HEK293 (cell line): ENCODE results near the gene FGFRL1.

Experiments
- CTCF ChIA-PET: fragments of 350-600 bp; formaldehyde crosslinking; extraction: SDS; loops from one replicate; lab custom pipeline; 2021; ENCODE audit warnings: antibody characterized with exemption; lab: Yijun Ruan, JAX
- POLR2A ChIA-PET: fragments of 300-600 bp; formaldehyde crosslinking; extraction: SDS; loops from one replicate; lab custom pipeline; 2020; ENCODE audit warnings: antibody characterized with exemption, inconsistent platforms; lab: Yijun Ruan, JAX
- H3K27ac ChIP-seq: fragments of 200-500 bp; sonication (Bioruptor generic); 2 replicates; pipeline ENCODE4 v1.5.1; 2014; ENCODE audit warnings: low read depth, low read length, control low read depth, inconsistent platforms; ENCODE audit errors: extremely low read depth
- H3K36me3 ChIP-seq, 2 experiments: fragments of 200-500 bp in 1 of 2; sonication (Bioruptor generic) in 1 of 2; 1 replicate in 1 of 2; 2 replicates in 1 of 2; pipeline ENCODE4 v1.5.1; 2014 to 2017; ENCODE audit warnings: inconsistent platforms in 2 of 2, low read length in 2 of 2; ENCODE audit not compliant: control insufficient read depth in 2 of 2, insufficient read depth in 1 of 2
- H3K4me1 ChIP-seq: fragments of 200-500 bp; sonication (Bioruptor generic); 2 replicates; pipeline ENCODE4 v1.5.1; 2014; ENCODE audit warnings: mild to moderate bottlenecking, low read length, inconsistent platforms; ENCODE audit not compliant: control insufficient read depth, insufficient read depth
- H3K4me3 ChIP-seq: 2 replicates; pipeline ENCODE4 v1.5.1; 2011; ENCODE audit warnings: low read depth, mild to moderate bottlenecking, control low read depth, low read length, moderate library complexity
- H3K9me3 ChIP-seq: fragments of 200-500 bp; sonication (Bioruptor generic); 2 replicates; pipeline ENCODE4 v1.5.1; 2014; ENCODE audit warnings: low read depth, low read length, inconsistent platforms; ENCODE audit not compliant: control insufficient read depth, insufficient read depth
- GLIS1 ChIP-seq: fragments of 450-650 bp; formaldehyde crosslinking; IDR thresholded peaks from 2 replicates; pipeline ENCODE4 v1.5.1; 2016; ENCODE audit warnings: missing biosample characterization, missing genetic modification characterization
- GLIS2 ChIP-seq: fragments of 450-650 bp; formaldehyde crosslinking; IDR thresholded peaks from 2 replicates; pipeline ENCODE4 v1.5.1; 2016; ENCODE audit warnings: missing biosample characterization, missing genetic modification characterization
- IKZF3 ChIP-seq: fragments of 450-650 bp; IDR thresholded peaks from 2 replicates; pipeline ENCODE4 v1.5.0; 2018; ENCODE audit warnings: missing biosample characterization, mild to moderate bottlenecking, missing genetic modification characterization, moderate library complexity
- KLF10 ChIP-seq: fragments of 450-650 bp; IDR thresholded peaks from 2 replicates; pipeline ENCODE4 v1.5.1; 2018; ENCODE audit warnings: missing biosample characterization, mild to moderate bottlenecking, missing genetic modification characterization
- MZF1 ChIP-seq: fragments of 450-650 bp; formaldehyde crosslinking; IDR thresholded peaks from 2 replicates; pipeline ENCODE4 v1.5.1; 2017; ENCODE audit warnings: missing biosample characterization, missing genetic modification characterization, borderline replicate concordance
- OSR2 ChIP-seq: fragments of 450-650 bp; formaldehyde crosslinking; IDR thresholded peaks from 2 replicates; pipeline ENCODE4 v1.5.1; 2016; ENCODE audit warnings: missing biosample characterization, missing genetic modification characterization
- PBX3 ChIP-seq: sonication (generic); formaldehyde crosslinking; IDR thresholded peaks from 2 replicates; pipeline ENCODE4 v1.8.1; 2022; ENCODE audit warnings: mild to moderate bottlenecking, moderate library complexity, missing genetic modification reagents
- SP2 ChIP-seq: fragments of 450-650 bp; formaldehyde crosslinking; IDR thresholded peaks from 2 replicates; pipeline ENCODE4 v1.5.1; 2016; ENCODE audit warnings: missing biosample characterization, missing genetic modification characterization
- SP7 ChIP-seq: fragments of 450-650 bp; formaldehyde crosslinking; IDR thresholded peaks from 2 replicates; pipeline ENCODE4 v1.5.1; 2016; ENCODE audit warnings: missing biosample characterization, missing genetic modification characterization
- ZBTB26 ChIP-seq: fragments of 450-650 bp; formaldehyde crosslinking; optimal IDR thresholded peaks from 2 replicates; pipeline ENCODE3; 2016; ENCODE audit warnings: missing biosample characterization, mild to moderate bottlenecking, missing genetic modification characterization
- ZEB2 ChIP-seq: fragments of 450-650 bp; formaldehyde crosslinking; IDR thresholded peaks from 2 replicates; pipeline ENCODE4 v1.5.1; 2016; ENCODE audit warnings: missing biosample characterization, missing genetic modification characterization
- ZIC2 ChIP-seq: fragments of 450-650 bp; formaldehyde crosslinking; IDR thresholded peaks from 2 replicates; pipeline ENCODE4 v1.5.1; 2016; ENCODE audit warnings: missing biosample characterization, missing genetic modification characterization
- ZNF121 ChIP-seq: fragments of 450-650 bp; formaldehyde crosslinking; IDR thresholded peaks from 2 replicates; pipeline ENCODE4 v1.5.1; 2016; ENCODE audit warnings: missing biosample characterization, missing genetic modification characterization
- ZNF146 ChIP-seq: fragments of 450-650 bp; formaldehyde crosslinking; IDR thresholded peaks from 2 replicates; pipeline ENCODE4 v1.5.1; 2016; ENCODE audit warnings: missing biosample characterization, missing genetic modification characterization
- ZNF184 ChIP-seq: fragments of 450-650 bp; IDR thresholded peaks from 2 replicates; pipeline ENCODE4 v1.5.1; 2018; ENCODE audit warnings: missing biosample characterization, mild to moderate bottlenecking, missing genetic modification characterization
- ZNF248 ChIP-seq: fragments of 450-650 bp; formaldehyde crosslinking; IDR thresholded peaks from 2 replicates; pipeline ENCODE4 v1.5.1; 2017; ENCODE audit warnings: missing biosample characterization, missing genetic modification characterization
- ZNF266 ChIP-seq: fragments of 450-650 bp; formaldehyde crosslinking; IDR thresholded peaks from 2 replicates; pipeline ENCODE4 v1.5.1; 2016; ENCODE audit warnings: missing biosample characterization, missing genetic modification characterization, low read depth
- ZNF335 ChIP-seq: fragments of 450-650 bp; formaldehyde crosslinking; conservative IDR thresholded peaks from 2 replicates; pipeline ENCODE4 v1.5.1; 2016; ENCODE audit warnings: missing biosample characterization, missing genetic modification characterization
- ZNF341 ChIP-seq: fragments of 450-650 bp; formaldehyde crosslinking; IDR thresholded peaks from 2 replicates; pipeline ENCODE4; 2016; ENCODE audit warnings: low read depth, missing biosample characterization, missing genetic modification characterization
- ZNF394 ChIP-seq: fragments of 450-650 bp; formaldehyde crosslinking; IDR thresholded peaks from 2 replicates; pipeline ENCODE4 v1.5.1; 2016; ENCODE audit warnings: missing biosample characterization, missing genetic modification characterization, mild to moderate bottlenecking, moderate library complexity, borderline replicate concordance
- ZNF416 ChIP-seq: fragments of 450-650 bp; formaldehyde crosslinking; IDR thresholded peaks from 2 replicates; pipeline ENCODE4 v1.5.1; 2016; ENCODE audit warnings: missing biosample characterization, missing genetic modification characterization
- ZNF423 ChIP-seq: fragments of 450-650 bp; formaldehyde crosslinking; IDR thresholded peaks from 2 replicates; pipeline ENCODE4 v1.5.1; 2016; ENCODE audit warnings: missing biosample characterization, missing genetic modification characterization
- ZNF426 ChIP-seq: fragments of 450-650 bp; formaldehyde crosslinking; IDR thresholded peaks from 2 replicates; pipeline ENCODE4 v1.5.1; 2017; ENCODE audit warnings: missing biosample characterization, missing genetic modification characterization, mild to moderate bottlenecking, inconsistent platforms, moderate library complexity
- ZNF510 ChIP-seq: fragments of 450-650 bp; formaldehyde crosslinking; IDR thresholded peaks from 2 replicates; pipeline ENCODE4 v1.5.1; 2018; ENCODE audit warnings: mild to moderate bottlenecking, missing genetic modification characterization, missing biosample characterization; ENCODE audit not compliant: insufficient replicate concordance
- ZNF658 ChIP-seq: fragments of 450-650 bp; formaldehyde crosslinking; IDR thresholded peaks from 2 replicates; pipeline ENCODE4; 2016; ENCODE audit warnings: missing biosample characterization, missing genetic modification characterization

Gene FGFRL1

GRCh38 chr4:1011022-1011665 lies at the start of gene FGFRL1:
Gene FGFRL1, plus strand, starts transcription at chr4:1011626. Its CDS starts 860 bp downstream, at chr4:1012486.
- CTCF ChIA-PET, result no interaction called here
- H3K4me3 ChIP-seq, result peak within 1 kb of the TSS; percentile 21
- no peak for TF ChIP-seq ZNF266
- peak; percentile 40; the same call in 1 of the 2 replicates for TF ChIP-seq ZNF423 (tag by site-specific recombination)
- TF ChIP-seq ZNF426 (tag by site-specific recombination), result no peak
- peak; percentile 80 for TF ChIP-seq GLIS2 (tag by site-specific recombination)
- no peak for TF ChIP-seq ZNF184
- TF ChIP-seq ZNF248 (tag by site-specific recombination), result no peak
- no peak for TF ChIP-seq PBX3 (CRISPR knock-in tag)
- peak; percentile 54 for TF ChIP-seq ZBTB26 (tag by site-specific recombination)
- peak; percentile 76; the same call in 1 of the 2 replicates for TF ChIP-seq ZIC2 (tag by site-specific recombination)
- no peak for TF ChIP-seq IKZF3 (tag by site-specific recombination)
- peak; percentile 80 for TF ChIP-seq ZEB2
- TF ChIP-seq ZNF121 (tag by site-specific recombination), result no peak
- no peak for TF ChIP-seq ZNF658 (tag by site-specific recombination)
- TF ChIP-seq ZNF341 (tag by site-specific recombination), result peak; percentile 75
- TF ChIP-seq ZNF146 (tag by site-specific recombination), result no peak
- no peak for TF ChIP-seq SP7 (tag by site-specific recombination)
- TF ChIP-seq ZNF510 (tag by site-specific recombination), result no peak
- TF ChIP-seq ZNF416 (tag by site-specific recombination), result no peak
- no peak for TF ChIP-seq MZF1 (tag by site-specific recombination)
- peak; percentile 92 for TF ChIP-seq GLIS1
- TF ChIP-seq ZNF394 (tag by site-specific recombination), result peak; percentile 83
- peak; percentile 92 for TF ChIP-seq KLF10 (tag by site-specific recombination)
- TF ChIP-seq ZNF335, result peak; percentile 83
- 0 out of 2 replicates have a peak, but pooled peaks have one; percentile 14 for TF ChIP-seq SP2 (tag by site-specific recombination)
- peak; percentile 68; the same call in 1 of the 2 replicates for TF ChIP-seq OSR2 (tag by site-specific recombination)
- 0 out of 2 replicates have a peak within 1 kb of the TSS, but pooled peaks have one; percentile 31 for H3K27ac ChIP-seq
- peaks cover 0 to 14% of the 10 kb centered on the region in 2 experiments; a peak in 1 of 3 replicates for H3K36me3 ChIP-seq
- H3K4me1 ChIP-seq, result no peaks in the 10 kb centered on the region; the same call in 1 of the 2 replicates
- no peaks in the 10 kb centered on the region for H3K9me3 ChIP-seq
- POLR2A ChIA-PET, result no interaction called here
